Measurements from ENCODE around the gene THAP7.

DNA sequence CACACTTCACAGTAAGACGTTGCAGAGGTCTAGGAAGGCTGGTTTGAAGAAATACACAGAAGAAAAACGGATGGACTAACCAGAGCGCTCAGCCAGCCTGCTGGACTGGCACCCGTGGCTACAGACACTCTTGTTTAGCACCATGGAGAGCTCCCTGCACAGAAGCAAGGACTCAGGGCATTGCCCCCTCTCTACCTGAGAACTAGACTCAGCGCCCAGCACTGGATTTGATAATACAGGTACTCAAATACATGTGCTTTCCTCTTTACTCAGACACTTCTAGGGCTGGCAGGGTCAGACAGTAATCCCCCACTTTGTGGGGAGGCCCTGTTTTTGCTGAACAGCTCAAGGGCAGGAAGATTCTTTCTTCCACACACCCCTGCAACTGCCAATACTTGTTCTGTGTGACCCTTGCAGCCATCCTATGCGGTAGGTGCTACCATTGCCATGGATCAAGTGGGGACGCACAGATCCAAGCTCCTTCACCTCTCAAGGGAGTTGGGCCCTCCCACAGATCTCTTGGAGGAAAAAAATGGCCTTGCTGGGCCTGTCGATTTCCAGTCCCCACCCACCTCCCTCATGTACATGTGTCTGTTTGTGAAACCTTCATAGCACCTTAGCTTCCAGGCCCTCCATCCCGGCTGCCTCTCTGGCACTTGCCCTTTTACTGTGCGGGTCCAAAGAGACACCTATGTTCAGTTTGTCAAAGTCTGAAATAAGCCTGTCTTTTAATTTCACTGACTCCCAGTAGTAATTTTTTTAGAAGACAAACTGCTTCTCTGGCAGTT, 7.9 kb upstream of the THAP7 start:
- no peak for TF ChIP-seq EZH2 (IDR thresholded peaks at IDR 0.05; ENCODE audit: borderline replicate concordance, low read depth, low read length, poor library complexity, severe bottlenecking)
- TF ChIP-seq, protein P1, sequence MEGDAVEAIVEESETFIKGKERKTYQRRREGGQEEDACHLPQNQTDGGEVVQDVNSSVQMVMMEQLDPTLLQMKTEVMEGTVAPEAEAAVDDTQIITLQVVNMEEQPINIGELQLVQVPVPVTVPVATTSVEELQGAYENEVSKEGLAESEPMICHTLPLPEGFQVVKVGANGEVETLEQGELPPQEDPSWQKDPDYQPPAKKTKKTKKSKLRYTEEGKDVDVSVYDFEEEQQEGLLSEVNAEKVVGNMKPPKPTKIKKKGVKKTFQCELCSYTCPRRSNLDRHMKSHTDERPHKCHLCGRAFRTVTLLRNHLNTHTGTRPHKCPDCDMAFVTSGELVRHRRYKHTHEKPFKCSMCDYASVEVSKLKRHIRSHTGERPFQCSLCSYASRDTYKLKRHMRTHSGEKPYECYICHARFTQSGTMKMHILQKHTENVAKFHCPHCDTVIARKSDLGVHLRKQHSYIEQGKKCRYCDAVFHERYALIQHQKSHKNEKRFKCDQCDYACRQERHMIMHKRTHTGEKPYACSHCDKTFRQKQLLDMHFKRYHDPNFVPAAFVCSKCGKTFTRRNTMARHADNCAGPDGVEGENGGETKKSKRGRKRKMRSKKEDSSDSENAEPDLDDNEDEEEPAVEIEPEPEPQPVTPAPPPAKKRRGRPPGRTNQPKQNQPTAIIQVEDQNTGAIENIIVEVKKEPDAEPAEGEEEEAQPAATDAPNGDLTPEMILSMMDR (conservative IDR thresholded peaks at IDR 0.05; ENCODE audit: low read depth, low read length) = no peak

All from A673 (cell line).